ENCODE measurements around the gene MED25. TPM values are rescaled to one million over a fixed set of nuclear protein-coding genes. Genes with fewer than 3 reads are reported as not detected.

The MED25 gene
- total and polyA plus RNA-seq, 2 of the 8 experiments (the other 6 are each of a cell fraction or from before 2014, with no cell fraction given) = 21.6 to 71.4 TPM

GRCh38 chr19:49808711-49809159 is 9.4 kb upstream of the MED25 start (continued):
- TF ChIP-seq ZNF274 (IDR thresholded peaks at IDR 0.05; ENCODE audit: borderline replicate concordance, extremely low read depth, low read length) (no peak), PHF8 (conservative IDR thresholded peaks at IDR 0.05; ENCODE audit: low read depth, low read length) (0 out of 2 replicates have a peak, but pooled peaks have one; percentile 35), MAFK (IDR thresholded peaks at IDR 0.05; ENCODE audit: low read depth, low read length) (no peak), RBBP5 (IDR thresholded peaks at IDR 0.05; ENCODE audit: borderline replicate concordance, low read depth, low read length) (0 out of 2 replicates have a peak, but pooled peaks have one; percentile 24), KDM1A (IDR thresholded peaks at IDR 0.05; ENCODE audit: borderline replicate concordance, low read length) (no peak), SRF (IDR thresholded peaks at IDR 0.05; ENCODE audit: low read depth, low read length) (no peak), TAF1 (IDR thresholded peaks at IDR 0.05; ENCODE audit: low read depth, low read length) (peak; percentile 58; the same call in 1 of the 2 replicates), SP1 (IDR thresholded peaks at IDR 0.05; ENCODE audit: low read depth, low read length) (peak; percentile 63; the same call in 1 of the 2 replicates), TEAD4 (IDR thresholded peaks at IDR 0.05; ENCODE audit: low read depth, low read length) (no peak), E2F6 (IDR thresholded peaks at IDR 0.05) (peak; percentile 83; the same call in 1 of the 2 replicates)
